IMR-90 (cell line): Measurements from ENCODE around the gene IQSEC1. TPM values are rescaled to one million over a fixed set of nuclear protein-coding genes. Genes with fewer than 3 reads are reported as not detected.

Experiments used
- ATAC-seq: fragments of 200-7000 bp; cut with Tn5 transposase; 2 replicates; pipeline ENCODE4 v1.9.1; 2020; ENCODE audit warnings: low read depth, mild to moderate bottlenecking, moderate library complexity
- BruUV-seq: library from RNA; stranded (reverse); fragments of 400-500 nt; replicated peaks from 2 replicates; lab custom pipeline; 2021; lab: Mats Ljungman, UMichigan
- CTCF ChIA-PET: fragments of 300-600 bp; formaldehyde crosslinking; extraction: SDS; loops from one replicate; lab custom pipeline; 2021; ENCODE audit warnings: antibody characterized with exemption; lab: Yijun Ruan, JAX
- POLR2A ChIA-PET: fragments of 300-600 bp; sonication (Branson Sonifier 250); formaldehyde crosslinking; loops from one replicate; lab custom pipeline; 2022; ENCODE audit warnings: antibody characterized with exemption; ENCODE audit not compliant: unreplicated experiment; lab: Charles Lee
- DNase-seq: peaks from one replicate; pipeline ENCODE4 v3.0.0; 2013
- H2AFZ ChIP-seq: replicated peaks from 2 replicates; pipeline ENCODE3; 2013; ENCODE audit warnings: low read length, mild to moderate bottlenecking; ENCODE audit not compliant: poor library complexity
- H2AK5ac ChIP-seq: 2 replicates; pipeline ENCODE4 v1.6.1; 2013; ENCODE audit warnings: low read depth, low read length, inconsistent platforms
- H2AK9ac ChIP-seq: replicated peaks from 2 replicates; pipeline ENCODE3; 2013; ENCODE audit warnings: mild to moderate bottlenecking, low read depth, low read length, moderate library complexity; ENCODE audit not compliant: poor library complexity
- H2BK120ac ChIP-seq: 2 replicates; pipeline ENCODE4 v1.6.1; 2013; ENCODE audit warnings: low read depth, low read length, inconsistent platforms
- H2BK15ac ChIP-seq: 3 replicates; pipeline ENCODE4 v1.6.1; 2013; ENCODE audit warnings: low read depth, low read length, inconsistent platforms
- H2BK20ac ChIP-seq: 2 replicates; pipeline ENCODE4 v1.6.1; 2013; ENCODE audit warnings: low read depth, mild to moderate bottlenecking, inconsistent platforms, low read length, moderate library complexity
- H2BK5ac ChIP-seq: 2 replicates; pipeline ENCODE4 v1.6.1; 2013; ENCODE audit warnings: mild to moderate bottlenecking, low read depth, low read length, inconsistent platforms; ENCODE audit not compliant: poor library complexity, severe bottlenecking
- H3K14ac ChIP-seq: replicated peaks from 2 replicates; pipeline ENCODE4 v1.6.1; 2013; ENCODE audit warnings: low read depth, low read length, inconsistent platforms
- H3K18ac ChIP-seq: 2 replicates; pipeline ENCODE4 v1.6.1; 2013; ENCODE audit warnings: low read depth, low read length, control low read depth
- H3K23ac ChIP-seq: 2 replicates; pipeline ENCODE4 v1.6.1; 2013; ENCODE audit warnings: low read depth, low read length, inconsistent platforms
- H3K27ac ChIP-seq: 2 replicates; pipeline ENCODE4 v1.5.1; 2013; ENCODE audit warnings: mild to moderate bottlenecking, control low read depth, low read length; ENCODE audit not compliant: insufficient read depth
- H3K27me3 ChIP-seq: 2 replicates; pipeline ENCODE4 v1.6.1; 2013; ENCODE audit warnings: low read length; ENCODE audit not compliant: control insufficient read depth, insufficient read depth
- H3K36me3 ChIP-seq: 2 replicates; pipeline ENCODE4 v1.6.1; 2013; ENCODE audit warnings: low read length, mixed read lengths; ENCODE audit not compliant: control insufficient read depth, insufficient read depth
- H3K4ac ChIP-seq: 2 replicates; pipeline ENCODE4 v1.6.1; 2013; ENCODE audit warnings: low read depth, low read length, inconsistent platforms
- H3K4me1 ChIP-seq: 2 replicates; pipeline ENCODE4 v1.6.1; 2013; ENCODE audit warnings: low read length, mixed read lengths; ENCODE audit not compliant: control insufficient read depth, insufficient read depth
- H3K4me2 ChIP-seq: 2 replicates; pipeline ENCODE4 v1.6.1; 2013; ENCODE audit warnings: low read depth, mild to moderate bottlenecking, control low read depth, low read length, moderate library complexity
- H3K4me3 ChIP-seq: 2 replicates; pipeline ENCODE4 v1.5.1; 2013; ENCODE audit warnings: low read depth, mild to moderate bottlenecking, control low read depth, low read length, moderate library complexity; ENCODE audit not compliant: insufficient read depth
- H3K56ac ChIP-seq: 2 replicates; pipeline ENCODE4 v1.6.1; 2013; ENCODE audit warnings: low read length, inconsistent platforms; ENCODE audit not compliant: insufficient read depth; ENCODE audit errors: extremely low read depth
- H3K79me1 ChIP-seq, 2 experiments: 2 replicates each; pipeline ENCODE4 v1.6.1; 2013; ENCODE audit warnings: low read length in 2 of 2, inconsistent platforms in 1 of 2, low read depth in 1 of 2
- H3K9ac ChIP-seq: 2 replicates; pipeline ENCODE4 v1.6.1; 2013; ENCODE audit warnings: low read depth, low read length, control low read depth
- H3K9me1 ChIP-seq: 2 replicates; pipeline ENCODE4 v1.6.1; 2013; ENCODE audit warnings: low read length, inconsistent platforms; ENCODE audit not compliant: insufficient read depth
- H3K9me3 ChIP-seq: 2 replicates; pipeline ENCODE4 v1.6.1; 2013; ENCODE audit warnings: low read length; ENCODE audit not compliant: control insufficient read depth, insufficient read depth
- H4K20me1 ChIP-seq: 2 replicates; pipeline ENCODE4 v1.6.1; 2013; ENCODE audit warnings: low read length, inconsistent platforms; ENCODE audit not compliant: insufficient read depth
- H4K5ac ChIP-seq: 2 replicates; pipeline ENCODE4 v1.6.1; 2013; ENCODE audit warnings: mild to moderate bottlenecking, low read depth, low read length, control low read depth
- H4K8ac ChIP-seq, 2 experiments: 2 replicates each; pipeline ENCODE4 v1.6.1; 2013; ENCODE audit warnings: low read depth in 2 of 2, low read length in 2 of 2, control low read depth in 1 of 2, inconsistent platforms in 1 of 2
- H4K91ac ChIP-seq: 2 replicates; pipeline ENCODE4 v1.6.1; 2013; ENCODE audit warnings: low read depth, low read length, inconsistent platforms; ENCODE audit not compliant: insufficient read depth
- POLR2A ChIP-seq: IDR thresholded peaks from 2 replicates; pipeline ENCODE4 v1.6.1; 2012; ENCODE audit warnings: mild to moderate bottlenecking, low read depth, low read length
- USF2 ChIP-seq: fragments of 150-350 bp; IDR thresholded peaks from 2 replicates; pipeline ENCODE4 v1.6.1; 2017; ENCODE audit warnings: mild to moderate bottlenecking, antibody characterized with exemption, low read length, low read depth
- whole genome bisulfite sequencing, 2 experiments: methylation state at CpG; one replicate each; pipeline versions ENCODE4 v1.1.5 to v1.1.7; 2013; ENCODE audit warnings: missing lambda C conversion rate in 2 of 2; ENCODE audit not compliant: insufficient read length in 1 of 2; ENCODE audit errors: extremely low coverage in 2 of 2; 5-methylcytosine and 5-hydroxymethylcytosine counted together
- dilution Hi-C: fragments of 300-500 bp; cut with HindIII; formaldehyde crosslinking; loops from one replicate; pipeline ENCODE4 v1.14.3; 2018; ENCODE audit warnings: low sequenced_read_pairs; ENCODE audit not compliant: unreplicated experiment
- in situ Hi-C: fragments of 300-500 bp; cut with MboI; formaldehyde crosslinking; loops from 3 replicates; pipeline ENCODE4 v1.14.3; 2019; ENCODE audit warnings: low sequenced_read_pairs, inconsistent platforms, mixed read lengths
- intact Hi-C: fragments of 100-400 bp; cut with micrococcal nuclease; formaldehyde crosslinking; loops from 2 replicates; pipeline ENCODE4 v1.10.0; 2022
- polyA plus RNA-seq, 3 experiments: library from polyadenylated mRNA; depleted of rRNA; stranded (reverse); fragments of >200 nt; gene quantifications; 2 replicates each; pipeline ENCODE4 v1.2.3, GENCODE V29; 2012; ENCODE audit warnings: low replicate concordance in 1 of 3
- total RNA-seq: library from RNA; depleted of rRNA; stranded (reverse); fragments of >200 nt; gene quantifications from 2 replicates; pipeline ENCODE4 v1.2.3, GENCODE V29; 2012

IQSEC1 gene
- total and polyA plus RNA-seq, 2 of the 4 experiments (the other 2 are of a cell fraction), result 5.9 to 11.9 TPM

GRCh38 chr3:13093687-13094086, 20.5 kb upstream of the IQSEC1 start:
- no peak overlapping the region for H3K23ac ChIP-seq
- CTCF ChIA-PET, result no interaction called here

More at GRCh38 chr3:13093687-13094086, 20.5 kb upstream of the IQSEC1 start:
- Histone ChIP-seq H2BK5ac (no peak overlapping the region), H3K9ac (no peak overlapping the region), H2BK20ac (no peak overlapping the region), H3K9me3 (no peaks in the 10 kb centered on the region), H4K8ac (no peak overlapping the region), H2AK5ac (no peak overlapping the region), H4K5ac (no peak overlapping the region), H3K79me1 (no peaks in the 10 kb centered on the region), H4K91ac (no peak overlapping the region), H2BK15ac (no peak overlapping the region), H3K14ac (no peak overlapping the region), H4K20me1 (no peaks in the 10 kb centered on the region), H3K18ac (no peak overlapping the region), H3K9me1 (no peaks in the 10 kb centered on the region), H3K4me3 (no peak overlapping the region), H3K36me3 (no peaks in the 10 kb centered on the region), H2AK9ac (no peak overlapping the region), H3K4me1 (no peaks in the 10 kb centered on the region), H2BK120ac (no peak overlapping the region), H3K56ac (no peak overlapping the region), H3K27ac (no peak overlapping the region), H2AFZ (peak overlapping the region; percentile 33), H3K27me3 (peaks cover 26% of the 10 kb centered on the region; the same call in 1 of the 2 replicates), H3K4ac (no peak overlapping the region), H3K4me2 (no peak overlapping the region)
- 81% methylated on average over 5 of the region's 10 CpGs; no CpG with 5 or more reads in 1 of the 2 experiments for WGBS, 2 experiments
- POLR2A ChIA-PET, result no interaction called here
- in situ Hi-C loops (loop anchor here (5.0 kb wide), 1 partner anchor 359 kb away; no protein-coding TSS in a partner anchor), intact Hi-C loops (no loop called here), dilution Hi-C loops (no loop called here)
- no TSS peak for BruUV-seq
- TF ChIP-seq POLR2A (no peak), USF2 (peak; percentile 50)
- ATAC-seq, result no peak
- DNase-seq, result peak; percentile 3
